GM13977 (cell line): ENCODE measurements around the gene BRD4.

ENCODE experiments used
- DNase-seq: peaks from one replicate; pipeline ENCODE4 v3.0.0; 2012; ENCODE audit warnings: low spot score
- in situ Hi-C: fragments of 300-500 bp; cut with MboI; formaldehyde crosslinking; loops from one replicate; pipeline ENCODE4 v1.12.0; 2022; ENCODE audit warnings: low sequenced_read_pairs, low pct_unique_long_range_greater_than_20kb, mixed read lengths, inconsistent platforms; ENCODE audit not compliant: unreplicated experiment
- TF ChIP-seq, protein P1 (sequence below): IDR thresholded peaks from 2 replicates; pipeline ENCODE4 v1.5.1; 2012; ENCODE audit warnings: mild to moderate bottlenecking, control low read depth; ENCODE audit not compliant: insufficient read depth; ENCODE audit errors: extremely low read depth, missing control alignments

BRD4 gene

DNA sequence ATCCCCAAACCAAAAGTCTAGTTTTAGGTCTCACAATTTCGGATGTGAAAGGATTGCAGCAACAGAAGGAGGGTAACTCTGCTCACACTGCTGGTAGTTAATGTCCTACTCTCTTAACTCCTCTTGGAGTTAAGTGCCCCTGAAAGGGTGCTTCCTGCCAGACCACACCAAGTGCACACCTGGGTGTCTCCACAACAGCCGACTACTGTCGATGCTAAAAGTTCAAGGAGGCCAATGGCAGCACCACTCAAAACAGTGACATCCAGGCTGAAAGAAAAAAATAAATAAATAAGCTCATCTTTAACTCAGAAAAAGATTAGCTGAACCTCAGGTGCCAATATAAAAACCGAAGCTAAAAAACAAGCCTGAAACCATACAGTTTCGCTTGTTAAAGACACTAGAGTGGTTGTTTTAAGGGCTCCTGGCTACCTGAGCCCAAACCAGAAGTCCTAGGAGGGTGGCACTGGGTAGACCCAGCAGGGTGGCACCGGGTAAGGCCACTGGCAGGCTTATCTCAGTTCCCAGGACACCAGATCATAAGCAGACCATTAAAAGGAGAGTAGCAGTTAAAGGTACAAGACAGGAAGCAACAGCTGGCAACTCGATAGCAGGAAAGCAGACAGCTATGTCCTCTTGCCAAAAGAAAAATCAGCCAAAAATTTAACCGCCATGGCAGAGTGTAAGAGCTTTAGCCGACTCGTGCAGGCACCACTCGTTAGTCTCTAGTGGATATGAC is 39.3 kb downstream of the BRD4 start:
- DNase-seq: no peak
- in situ Hi-C loops: no loop called here
- TF ChIP-seq, protein P1, sequence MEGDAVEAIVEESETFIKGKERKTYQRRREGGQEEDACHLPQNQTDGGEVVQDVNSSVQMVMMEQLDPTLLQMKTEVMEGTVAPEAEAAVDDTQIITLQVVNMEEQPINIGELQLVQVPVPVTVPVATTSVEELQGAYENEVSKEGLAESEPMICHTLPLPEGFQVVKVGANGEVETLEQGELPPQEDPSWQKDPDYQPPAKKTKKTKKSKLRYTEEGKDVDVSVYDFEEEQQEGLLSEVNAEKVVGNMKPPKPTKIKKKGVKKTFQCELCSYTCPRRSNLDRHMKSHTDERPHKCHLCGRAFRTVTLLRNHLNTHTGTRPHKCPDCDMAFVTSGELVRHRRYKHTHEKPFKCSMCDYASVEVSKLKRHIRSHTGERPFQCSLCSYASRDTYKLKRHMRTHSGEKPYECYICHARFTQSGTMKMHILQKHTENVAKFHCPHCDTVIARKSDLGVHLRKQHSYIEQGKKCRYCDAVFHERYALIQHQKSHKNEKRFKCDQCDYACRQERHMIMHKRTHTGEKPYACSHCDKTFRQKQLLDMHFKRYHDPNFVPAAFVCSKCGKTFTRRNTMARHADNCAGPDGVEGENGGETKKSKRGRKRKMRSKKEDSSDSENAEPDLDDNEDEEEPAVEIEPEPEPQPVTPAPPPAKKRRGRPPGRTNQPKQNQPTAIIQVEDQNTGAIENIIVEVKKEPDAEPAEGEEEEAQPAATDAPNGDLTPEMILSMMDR: no peak

DNA sequence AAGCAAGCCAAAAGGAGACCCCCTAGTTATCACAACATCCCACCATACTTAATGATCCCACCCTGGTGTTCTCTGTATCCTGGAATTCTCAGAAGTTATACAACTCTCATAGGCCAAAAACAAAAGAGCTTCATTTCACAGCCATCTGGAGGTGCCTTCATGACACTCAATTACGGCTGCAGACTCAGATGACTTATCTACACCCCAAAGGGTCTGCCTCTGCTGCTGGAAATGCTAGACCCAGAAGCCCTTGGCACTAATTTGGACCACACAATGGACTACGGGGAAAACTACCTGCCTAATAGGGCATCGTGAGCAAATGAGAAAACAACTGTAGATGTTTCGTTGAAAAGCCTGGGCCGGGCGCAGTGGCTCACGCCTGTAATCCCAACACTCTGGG is 40.2 kb downstream of the BRD4 start:
- DNase-seq: no peak
- TF ChIP-seq, protein P1: no peak
- in situ Hi-C loops: no loop called here

DNA sequence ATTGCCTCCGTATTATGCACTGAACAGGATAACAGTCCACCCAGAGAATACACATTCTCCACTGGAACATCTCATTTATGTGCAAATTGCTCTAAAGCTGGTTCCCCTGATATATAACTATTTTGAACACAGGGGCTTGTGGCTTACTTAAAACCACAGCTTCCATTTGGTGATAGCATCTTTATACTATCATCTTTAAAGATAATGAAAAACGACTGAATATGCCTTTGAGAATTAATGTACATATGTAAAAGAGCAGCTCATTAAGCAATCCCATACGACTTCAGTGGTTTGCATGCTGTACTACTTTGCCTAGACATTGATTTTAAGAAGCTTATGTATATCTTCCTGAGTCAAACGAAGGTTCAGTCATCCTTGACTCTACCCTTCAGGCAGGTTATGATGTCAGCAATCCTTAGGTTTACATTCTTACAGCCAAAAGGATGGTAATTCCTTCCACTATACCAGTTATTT is 40.8 kb downstream of the BRD4 start:
- in situ Hi-C loops: no loop called here
- TF ChIP-seq, protein P1: no peak
- DNase-seq: no peak

DNA sequence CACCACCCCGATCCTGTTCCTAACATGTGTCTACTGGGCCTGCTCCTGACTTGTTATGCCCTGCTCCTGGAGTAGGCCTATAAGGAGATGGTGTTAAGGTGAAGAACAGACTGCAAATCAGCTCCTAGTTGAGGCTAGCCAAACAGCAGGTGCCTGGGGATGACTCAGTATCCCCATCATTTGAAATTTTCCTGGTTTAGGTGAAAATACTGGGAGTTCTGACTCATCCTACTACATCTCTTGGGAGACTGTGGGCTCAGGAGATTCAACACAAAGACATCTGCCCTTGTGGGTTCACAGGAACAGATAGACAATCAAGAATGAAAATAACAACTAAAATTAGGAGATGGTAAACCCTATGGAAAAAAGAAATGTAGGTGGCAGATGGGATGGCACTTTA is 41.2 kb downstream of the BRD4 start:
- in situ Hi-C loops: no loop called here

DNA sequence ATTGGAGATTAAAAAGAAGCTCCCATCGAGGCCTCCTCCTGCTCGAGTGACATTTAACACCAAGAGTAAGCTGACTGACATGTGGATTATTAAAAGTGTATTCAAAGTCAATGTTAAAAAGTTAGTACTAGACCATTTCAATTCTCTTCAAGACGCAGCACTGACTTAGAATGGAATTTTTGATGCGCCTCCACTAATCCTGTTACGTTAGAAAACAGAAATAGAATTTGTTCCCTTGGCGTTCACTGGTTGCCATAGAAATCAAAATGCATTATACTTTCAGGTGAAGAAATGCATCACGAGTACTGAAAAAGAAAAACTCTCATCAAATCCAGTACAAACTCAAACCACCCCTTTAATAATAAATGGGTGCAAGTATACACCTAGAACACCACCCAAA is 42.2 kb downstream of the BRD4 start:
- in situ Hi-C loops: no loop called here
- TF ChIP-seq, protein P1: no peak
- no peak for DNase-seq

More for the DNA sequence above, 41.2 kb downstream of the BRD4 start:
- TF ChIP-seq, protein P1: no peak
- DNase-seq: no peak

DNA sequence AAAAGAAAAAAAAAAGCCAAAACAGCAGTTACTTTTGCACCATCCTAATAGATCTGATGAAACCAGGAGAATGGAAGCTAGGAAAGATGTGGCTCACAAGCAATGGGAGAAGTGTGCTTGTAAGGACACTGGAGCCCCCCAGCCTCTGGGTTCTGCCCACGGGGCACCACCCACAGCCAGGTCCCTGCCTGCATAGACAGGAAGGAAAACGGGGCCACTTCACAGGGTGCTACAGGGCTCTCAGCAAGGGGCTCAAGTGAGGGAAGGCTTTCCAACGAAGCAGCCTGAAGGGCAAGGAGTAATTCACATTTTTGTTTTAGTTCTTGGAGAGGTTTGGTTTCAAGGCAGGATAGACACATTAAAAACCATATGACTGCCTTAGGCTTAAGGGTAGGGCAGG is 42.7 kb downstream of the BRD4 start:
- no peak for DNase-seq
- in situ Hi-C loops: no loop called here
- TF ChIP-seq, protein P1: no peak
